Astrocyte (in vitro differentiated cells and primary cell): ENCODE results near the gene NPIPA5. TPM values are rescaled to one million over a fixed set of nuclear protein-coding genes. Genes with fewer than 3 reads are reported as not detected.
"Not testable (repeated sequence)": the region's sequence is repeated elsewhere in the genome, so short reads cannot be mapped to it uniquely, and the experiment has no call there.

Source experiments
- DNase-seq: peaks from one replicate; pipeline ENCODE4 v3.0.0-alpha.2; 2010; ENCODE audit warnings: low read depth
- FAIRE-seq: peaks from 2 replicates; lab custom pipeline; 2011; peaks lifted over from hg19 to GRCh38; lab: Jason Lieb, UNC
- H2AFZ ChIP-seq: 2 replicates; pipeline ENCODE4 v1.6.0; 2012; ENCODE audit warnings: low read depth, low read length, inconsistent platforms
- H3K27ac ChIP-seq: 2 replicates; pipeline ENCODE4 v1.5.1; 2011; ENCODE audit warnings: low read depth, low read length, inconsistent platforms
- H3K27me3 ChIP-seq: 2 replicates; pipeline ENCODE4 v1.6.0; 2011; ENCODE audit warnings: low read length, inconsistent platforms; ENCODE audit not compliant: insufficient read depth
- H3K36me3 ChIP-seq: 2 replicates; pipeline ENCODE4 v1.5.1; 2011; ENCODE audit warnings: low read length, inconsistent platforms; ENCODE audit not compliant: insufficient read depth
- H3K4me1 ChIP-seq: 2 replicates; pipeline ENCODE4 v1.5.1; 2011; ENCODE audit warnings: low read length, inconsistent platforms; ENCODE audit not compliant: insufficient read depth
- H3K4me2 ChIP-seq: 2 replicates; pipeline ENCODE4 v1.6.0; 2012; ENCODE audit warnings: low read length, inconsistent platforms
- H3K4me3 ChIP-seq: 2 replicates; pipeline ENCODE4 v1.5.1; 2011; ENCODE audit warnings: low read depth, mild to moderate bottlenecking, low read length, inconsistent platforms; ENCODE audit not compliant: insufficient read depth
- H3K79me2 ChIP-seq: 2 replicates; pipeline ENCODE4 v1.6.0; 2012; ENCODE audit warnings: mild to moderate bottlenecking, low read length, inconsistent platforms; ENCODE audit not compliant: insufficient read depth
- H3K9ac ChIP-seq: 2 replicates; pipeline ENCODE4 v1.6.0; 2012; ENCODE audit warnings: mild to moderate bottlenecking, low read length, inconsistent platforms
- H3K9me3 ChIP-seq: 2 replicates; pipeline ENCODE4 v1.5.1; 2012; ENCODE audit warnings: low read depth, mild to moderate bottlenecking, low read length, inconsistent platforms; ENCODE audit not compliant: insufficient read depth
- H4K20me1 ChIP-seq: 2 replicates; pipeline ENCODE4 v1.6.0; 2012; ENCODE audit warnings: low read length, inconsistent platforms; ENCODE audit not compliant: insufficient read depth
- H3K27ac Mint-ChIP-seq: one replicate; pipeline ENCODE4 v1.8.0; 2021; ENCODE audit warnings: mild to moderate bottlenecking, mixed read lengths; ENCODE audit not compliant: unreplicated experiment
- H3K27me3 Mint-ChIP-seq: one replicate; pipeline ENCODE4 v1.8.0; 2021; ENCODE audit warnings: low read depth, mixed read lengths; ENCODE audit not compliant: unreplicated experiment
- H3K36me3 Mint-ChIP-seq: one replicate; pipeline ENCODE4 v1.8.0; 2021; ENCODE audit warnings: low read depth, mixed read lengths; ENCODE audit not compliant: unreplicated experiment
- H3K4me1 Mint-ChIP-seq: one replicate; pipeline ENCODE4 v1.8.0; 2021; ENCODE audit warnings: low read depth, mixed read lengths; ENCODE audit not compliant: unreplicated experiment
- H3K4me3 Mint-ChIP-seq: one replicate; pipeline ENCODE4 v1.8.0; 2021; ENCODE audit warnings: mild to moderate bottlenecking, moderate library complexity, mixed read lengths; ENCODE audit not compliant: unreplicated experiment
- H3K9me3 Mint-ChIP-seq: one replicate; pipeline ENCODE4 v1.8.0; 2021; ENCODE audit warnings: mild to moderate bottlenecking, mixed read lengths; ENCODE audit not compliant: unreplicated experiment
- total RNA-seq: library from RNA; stranded (reverse); gene quantifications from 2 replicates; pipeline ENCODE4 v1.2.1, GENCODE V29; 2021

Gene NPIPA5
- total RNA-seq, 1 donor from 2014 or later, result 0.82 TPM

- not testable (repeated sequence) for H3K4me3 ChIP-seq, H3K4me3 Mint-ChIP-seq, H3K27me3 Mint-ChIP-seq, H3K27ac Mint-ChIP-seq, H3K9me3 ChIP-seq, DNase-seq, H3K4me2 ChIP-seq, FAIRE-seq, H3K9me3 Mint-ChIP-seq, H3K27me3 ChIP-seq, H3K27ac ChIP-seq, H2AFZ ChIP-seq, H3K4me1 ChIP-seq, H4K20me1 ChIP-seq, H3K4me1 Mint-ChIP-seq, H3K36me3 ChIP-seq, H3K9ac ChIP-seq, H3K79me2 ChIP-seq, H3K36me3 Mint-ChIP-seq
Measured at GRCh38 chr16:15338986-15339385, 39.1 kb downstream of the NPIPA5 start.

GRCh38 chr16:15337974-15338605 is 40.0 kb downstream of the NPIPA5 start:
- H3K4me1 ChIP-seq, H2AFZ ChIP-seq, H3K4me3 Mint-ChIP-seq, H3K27ac ChIP-seq, H3K9ac ChIP-seq, H3K27me3 ChIP-seq, FAIRE-seq, H3K27ac Mint-ChIP-seq, H3K36me3 Mint-ChIP-seq, H3K4me3 ChIP-seq, H3K9me3 Mint-ChIP-seq, DNase-seq, H3K4me2 ChIP-seq, H3K4me1 Mint-ChIP-seq, H3K27me3 Mint-ChIP-seq, H3K79me2 ChIP-seq, H3K9me3 ChIP-seq, H4K20me1 ChIP-seq, H3K36me3 ChIP-seq: not testable (repeated sequence)

- not testable (repeated sequence) for H3K4me1 ChIP-seq, FAIRE-seq, H3K36me3 Mint-ChIP-seq, H3K79me2 ChIP-seq, H2AFZ ChIP-seq, H3K9ac ChIP-seq, H3K27me3 Mint-ChIP-seq, H3K27ac Mint-ChIP-seq, H3K4me3 Mint-ChIP-seq, H3K27me3 ChIP-seq, H4K20me1 ChIP-seq, H3K9me3 Mint-ChIP-seq, H3K9me3 ChIP-seq, DNase-seq, H3K4me3 ChIP-seq, H3K36me3 ChIP-seq, H3K4me2 ChIP-seq, H3K27ac ChIP-seq, H3K4me1 Mint-ChIP-seq
Measured at GRCh38 chr16:15335609-15336008, 42.5 kb downstream of the NPIPA5 start.

- not testable (repeated sequence) for H3K27me3 Mint-ChIP-seq, H3K79me2 ChIP-seq, H3K9me3 Mint-ChIP-seq, H3K27me3 ChIP-seq, H3K36me3 Mint-ChIP-seq, H3K36me3 ChIP-seq, H3K4me1 ChIP-seq, H3K9ac ChIP-seq, H2AFZ ChIP-seq, H3K4me3 ChIP-seq, H3K4me2 ChIP-seq, H3K27ac ChIP-seq, H3K9me3 ChIP-seq, DNase-seq, H3K4me1 Mint-ChIP-seq, FAIRE-seq, H3K27ac Mint-ChIP-seq, H3K4me3 Mint-ChIP-seq, H4K20me1 ChIP-seq
Measured at GRCh38 chr16:15333969-15334368, 44.1 kb downstream of the NPIPA5 start.

- H3K4me2 ChIP-seq, H3K36me3 ChIP-seq, DNase-seq, H3K4me1 ChIP-seq, H3K27me3 Mint-ChIP-seq, H3K9ac ChIP-seq, H3K4me3 ChIP-seq, H2AFZ ChIP-seq, H3K9me3 Mint-ChIP-seq, H3K4me1 Mint-ChIP-seq, H3K9me3 ChIP-seq, H4K20me1 ChIP-seq, H3K4me3 Mint-ChIP-seq, H3K79me2 ChIP-seq, H3K27me3 ChIP-seq, H3K27ac ChIP-seq, H3K27ac Mint-ChIP-seq, H3K36me3 Mint-ChIP-seq, FAIRE-seq: not testable (repeated sequence)
Measured at GRCh38 chr16:15330978-15331377, 47.1 kb downstream of the NPIPA5 start.

- not testable (repeated sequence) for H3K4me1 Mint-ChIP-seq, H3K9me3 Mint-ChIP-seq, FAIRE-seq
Measured at GRCh38 chr16:15324954-15325353, 53.1 kb downstream of the NPIPA5 start.

More at GRCh38 chr16:15324954-15325353, 53.1 kb downstream of the NPIPA5 start:
- H3K27ac Mint-ChIP-seq, H3K27me3 ChIP-seq, H4K20me1 ChIP-seq, H3K27me3 Mint-ChIP-seq, H3K4me3 Mint-ChIP-seq, DNase-seq, H3K9me3 ChIP-seq, H3K36me3 ChIP-seq, H3K9ac ChIP-seq, H3K79me2 ChIP-seq, H3K4me3 ChIP-seq, H3K4me2 ChIP-seq, H3K27ac ChIP-seq, H3K36me3 Mint-ChIP-seq, H3K4me1 ChIP-seq, H2AFZ ChIP-seq: not testable (repeated sequence)
